NCI-H187 (cell line): ENCODE data around the gene TUBA3E.
"Not testable (repeated sequence)": the region's sequence is repeated elsewhere in the genome, so short reads cannot be mapped to it uniquely, and the experiment has no call there.

ENCODE experiments used
- DNase-seq, 2 experiments: peaks; one replicate each; lab custom pipeline; 2025; lab: John Stamatoyannopoulos, UW

Gene TUBA3E

DNA sequence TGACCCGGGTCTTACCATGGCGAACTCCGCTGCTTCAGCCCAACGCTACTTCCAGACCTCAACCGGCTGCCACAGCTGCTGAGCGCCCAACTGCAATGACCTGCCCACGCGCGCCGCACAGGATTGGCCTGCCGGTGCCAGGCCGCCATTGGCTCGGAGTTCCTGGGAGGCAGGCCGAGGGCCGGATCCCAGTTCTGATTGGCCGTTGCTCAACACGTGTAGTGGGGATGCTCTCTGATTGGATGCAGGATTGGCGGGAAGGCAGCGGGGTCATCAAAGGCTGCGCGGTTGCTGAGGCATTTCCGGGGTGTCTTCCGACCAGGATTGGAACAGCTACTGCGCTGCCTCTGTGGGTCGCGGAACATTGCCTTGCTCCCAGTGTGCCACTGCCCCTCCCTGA, at the start of gene TUBA3E:
TUBA3E (minus strand) TSS at position 97 of the 400 bp plus-strand sequence; CDS start at position 18, 79 bp downstream.
- DNase-seq: no peak

DNA sequence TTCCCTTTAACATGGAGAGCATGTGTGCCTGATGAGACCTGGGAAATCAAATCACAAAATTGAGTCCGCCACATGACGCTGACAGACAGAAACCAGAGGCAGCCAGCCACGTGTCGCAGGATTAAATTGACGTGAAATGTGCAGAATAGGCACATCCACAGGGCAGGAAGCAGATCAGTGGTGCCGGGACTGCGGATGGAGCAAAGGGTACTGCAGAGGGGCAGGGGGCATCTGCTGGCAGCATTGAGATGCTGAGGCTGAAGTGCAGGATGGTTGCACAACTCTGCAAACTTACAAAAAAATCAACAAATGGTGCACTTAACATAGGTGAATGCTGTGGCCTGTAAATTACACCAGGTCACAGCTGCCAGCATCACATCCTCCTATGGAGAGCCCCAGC, 48.2 kb upstream of the TUBA3E start:
- DNase-seq: no peak

DNA sequence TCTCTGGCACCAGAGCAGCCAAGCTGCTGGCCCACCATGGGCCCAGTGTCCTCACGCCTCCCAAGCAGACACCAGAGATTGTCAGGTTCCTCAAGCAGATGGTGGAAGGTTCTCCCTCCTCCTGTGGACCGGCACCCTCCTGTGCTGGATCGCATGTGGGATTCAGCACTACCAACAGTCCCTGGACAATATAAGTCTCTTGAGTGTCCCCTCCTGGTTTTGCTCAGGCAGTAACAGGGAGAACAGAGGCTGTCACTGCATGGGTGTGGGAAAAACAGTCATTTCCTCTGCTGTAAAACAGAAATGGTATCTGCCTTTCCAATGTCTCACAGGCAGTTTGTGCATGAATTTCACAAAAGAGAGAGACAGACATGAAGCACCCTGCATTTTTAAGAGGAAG, 47.7 kb upstream of the TUBA3E start:
- no peak for DNase-seq

DNA sequence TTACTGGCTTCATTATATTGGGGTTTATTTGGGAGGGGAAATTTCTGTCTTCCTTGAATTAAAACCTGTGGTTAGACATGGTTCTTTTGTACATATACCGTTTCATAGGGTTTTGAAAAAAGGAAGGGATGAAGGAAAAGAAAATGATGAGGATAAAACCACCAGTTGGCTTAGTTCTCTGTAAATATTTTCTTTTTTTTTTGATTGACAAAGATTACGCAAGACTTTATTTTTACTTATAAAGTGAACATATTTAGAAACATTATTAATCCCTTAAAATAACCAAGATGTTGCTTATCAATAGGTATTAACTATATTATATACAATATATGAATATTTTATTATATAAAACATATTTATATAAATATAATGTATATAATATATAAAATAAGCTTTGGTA, 45.1 kb upstream of the TUBA3E start:
- no peak for DNase-seq

DNA sequence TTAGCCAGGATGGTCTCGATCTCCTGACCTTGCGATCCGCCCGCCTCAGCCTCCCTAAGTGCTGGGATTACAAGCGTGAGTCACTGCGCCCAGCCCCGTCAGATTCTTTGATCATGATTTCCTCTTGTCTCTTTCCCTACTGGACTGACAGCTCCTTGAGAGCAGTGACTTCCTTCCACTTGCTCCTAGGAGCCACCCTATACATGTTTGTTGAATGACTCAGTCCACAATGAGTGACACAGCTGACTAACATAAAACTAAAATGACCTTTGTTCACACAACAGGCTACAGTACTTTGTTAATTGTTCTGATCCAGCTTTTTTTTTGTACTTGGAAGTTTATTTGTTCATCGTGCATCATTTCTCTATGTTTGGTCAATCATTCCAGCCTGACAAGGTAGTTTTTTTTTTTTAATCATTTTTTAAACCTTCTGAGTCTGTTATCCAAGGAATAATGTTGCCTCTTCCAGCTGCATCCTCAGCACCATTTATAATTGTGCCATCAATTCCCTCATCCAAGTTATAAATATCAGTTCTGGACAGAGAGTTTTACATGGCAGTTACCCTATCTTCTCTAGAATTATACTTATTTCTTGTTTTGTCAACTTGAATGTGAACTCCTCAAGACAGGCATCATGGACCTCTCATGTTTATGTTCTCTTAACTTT, 42.9 kb upstream of the TUBA3E start:
- DNase-seq: no peak

DNA sequence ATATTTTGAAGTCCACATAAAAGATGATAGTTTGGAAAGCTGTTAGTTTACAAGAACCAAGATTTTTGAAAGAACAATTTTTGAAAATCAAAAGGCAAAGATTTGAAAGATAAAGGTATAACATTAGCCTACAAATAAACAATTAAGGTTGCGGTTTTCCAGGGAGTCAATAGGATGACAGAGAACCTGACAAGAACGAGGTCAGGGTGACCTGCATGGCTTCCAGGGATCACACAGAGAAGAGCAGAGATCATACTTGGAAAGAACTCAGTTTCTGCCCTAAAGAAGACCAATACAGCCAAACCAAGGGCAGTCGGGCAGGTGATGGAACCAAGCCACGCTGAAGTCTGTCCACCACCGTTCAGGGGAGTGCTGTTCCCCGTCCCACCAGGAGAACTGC, 41.3 kb upstream of the TUBA3E start:
- DNase-seq: not testable (repeated sequence)

DNA sequence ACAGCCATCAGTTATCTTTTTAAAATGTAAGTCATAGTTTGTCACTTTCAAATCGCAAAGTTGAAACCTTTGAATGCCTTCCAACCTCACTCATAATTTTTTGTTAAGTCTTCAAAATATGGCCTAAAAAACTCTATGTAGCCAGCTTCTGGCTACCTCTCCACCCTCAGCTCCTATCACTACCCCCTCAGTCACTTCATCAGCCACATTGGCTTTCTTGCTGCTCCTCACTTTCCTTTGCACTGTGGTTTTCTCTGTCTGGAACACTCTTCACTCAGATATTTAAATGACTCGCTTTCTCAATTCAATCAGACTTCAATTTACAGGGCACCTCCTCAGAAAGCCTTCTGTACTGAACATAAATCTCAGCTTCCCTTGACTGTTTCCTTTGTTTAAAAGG, 34.8 kb upstream of the TUBA3E start:
- DNase-seq: not testable (repeated sequence)

DNA sequence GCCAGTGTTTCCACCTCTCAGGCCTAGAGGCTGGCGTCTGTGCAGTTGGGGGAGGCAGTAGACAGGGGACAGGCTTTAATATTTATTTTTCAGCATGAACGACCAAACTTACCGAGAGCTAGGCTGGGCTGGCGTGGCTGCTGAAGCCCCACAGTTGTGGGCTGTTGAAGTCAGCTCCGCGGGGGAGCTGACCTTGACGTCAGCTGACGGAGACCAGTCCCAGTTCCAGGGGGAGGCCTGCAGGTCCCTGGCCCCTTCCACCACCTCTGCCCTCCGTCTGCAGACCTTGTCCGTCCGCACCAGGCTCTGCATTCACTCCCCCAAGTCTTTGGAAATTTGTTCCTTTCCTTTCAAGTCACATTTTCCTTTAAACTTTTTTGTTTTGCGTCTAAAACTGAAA, 33.4 kb upstream of the TUBA3E start:
- no peak for DNase-seq

DNA sequence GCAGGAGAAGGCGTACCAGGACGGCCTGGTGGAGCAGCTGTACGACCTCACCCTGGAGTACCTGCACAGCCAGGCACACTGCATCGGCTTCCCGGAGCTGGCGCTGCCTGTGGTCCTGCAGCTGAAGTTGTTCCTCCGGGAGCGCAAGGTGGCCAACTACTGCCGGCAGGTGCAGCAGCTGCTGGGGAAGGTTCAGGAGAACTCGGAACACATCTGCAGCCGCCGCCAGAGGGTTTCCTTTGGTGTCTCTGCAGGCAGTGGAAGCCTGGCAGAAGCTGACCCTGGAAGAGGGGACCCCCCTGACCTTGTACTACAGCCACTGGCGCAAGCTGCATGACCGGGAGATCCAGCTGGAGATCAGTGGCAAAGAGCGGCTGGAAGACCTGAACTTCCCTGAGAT, 32.7 kb upstream of the TUBA3E start:
- not testable (repeated sequence) for DNase-seq

DNA sequence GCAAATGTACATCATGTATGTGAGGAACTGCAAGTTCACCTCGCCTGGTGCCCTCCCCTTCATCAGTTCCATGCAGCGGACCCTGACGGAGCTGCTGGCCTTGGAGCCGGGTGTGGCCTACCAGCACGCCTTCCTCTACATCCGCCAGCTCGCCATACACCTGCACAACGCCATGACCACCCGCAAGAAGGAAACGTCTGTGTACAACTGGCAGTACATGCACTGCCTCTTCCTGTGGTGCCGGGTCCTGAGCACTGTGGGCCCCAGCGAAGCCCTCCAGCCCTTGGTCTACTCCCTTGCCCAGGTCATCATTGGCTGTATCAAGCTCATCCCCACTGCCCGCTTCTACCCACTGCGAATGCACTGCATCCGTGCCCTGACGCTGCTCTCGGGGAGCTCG, 32.1 kb upstream of the TUBA3E start:
- not testable (repeated sequence) for DNase-seq

DNA sequence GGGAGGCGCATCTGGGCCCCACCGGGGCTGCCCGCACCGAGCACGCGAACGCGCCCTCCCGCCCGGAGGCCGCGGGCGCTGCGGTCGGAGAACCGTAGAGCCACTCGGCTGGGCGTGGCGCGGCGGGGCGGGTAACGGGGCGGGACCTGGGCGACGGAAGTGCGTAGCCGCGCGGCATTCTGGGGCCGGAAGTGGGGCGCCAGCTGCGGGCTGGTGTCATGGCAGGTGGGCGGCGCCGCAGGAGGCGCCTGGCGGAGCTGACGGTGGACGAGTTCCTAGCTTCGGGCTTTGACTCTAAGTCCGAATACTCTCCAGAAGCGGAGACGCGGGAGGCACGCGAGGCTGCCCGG, 30.9 kb upstream of the TUBA3E start:
- not testable (repeated sequence) for DNase-seq

DNA sequence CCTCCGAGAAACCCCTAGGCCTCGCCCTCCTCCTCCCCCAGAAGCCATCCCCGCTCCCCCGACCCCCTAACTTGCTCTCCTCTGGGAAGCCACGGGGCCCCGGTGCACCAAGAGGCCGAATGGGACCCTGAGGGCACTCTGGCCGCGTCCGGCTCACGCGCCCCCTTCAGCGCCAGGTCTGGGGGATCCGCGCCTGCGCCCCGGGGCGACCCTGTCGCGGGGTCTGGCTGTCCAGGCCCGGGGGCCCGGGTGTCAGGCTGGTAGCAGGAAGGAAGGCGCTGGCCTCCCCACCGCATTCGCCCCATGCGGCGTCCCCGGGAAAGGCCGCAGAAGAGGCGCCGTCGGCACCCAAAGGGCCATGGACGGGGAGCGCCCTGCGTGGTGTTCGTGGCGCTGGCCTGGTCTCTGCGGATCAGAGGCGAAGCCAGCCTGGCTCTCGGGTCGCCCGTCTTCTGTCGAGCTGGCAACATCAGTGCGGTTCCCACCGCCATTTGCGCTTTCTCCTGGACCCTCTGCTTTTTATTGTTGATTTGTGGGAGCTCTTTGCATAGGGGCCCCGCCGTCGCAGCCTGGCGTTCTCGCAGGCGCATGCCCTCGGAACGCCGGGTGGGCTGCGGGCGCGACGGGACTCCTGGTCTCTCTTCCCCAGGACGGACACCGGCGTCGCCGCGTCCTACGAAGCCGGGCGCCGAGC, 30.4 kb upstream of the TUBA3E start:
- DNase-seq: not testable (repeated sequence)

DNA sequence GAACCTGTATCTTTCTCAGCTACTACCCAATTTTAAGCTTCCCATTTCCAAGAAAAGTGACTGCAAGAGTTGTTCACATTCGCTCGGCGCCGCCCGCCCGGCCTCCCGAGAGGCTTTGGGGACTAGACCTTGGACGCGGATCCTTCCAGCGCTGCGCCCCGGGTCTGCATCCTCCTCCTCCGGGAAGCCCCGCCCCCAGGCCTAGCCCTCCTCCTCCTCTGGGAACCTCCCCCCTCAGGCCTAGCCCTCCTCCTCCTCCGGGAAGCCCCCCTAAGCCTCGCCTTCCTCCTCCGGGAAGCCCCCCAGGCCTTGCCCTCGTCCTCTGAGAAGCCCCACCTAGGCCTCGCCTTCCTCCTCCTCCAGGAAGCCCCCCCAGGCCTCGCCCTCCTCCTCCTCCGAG, 29.8 kb upstream of the TUBA3E start:
- not testable (repeated sequence) for DNase-seq

DNA sequence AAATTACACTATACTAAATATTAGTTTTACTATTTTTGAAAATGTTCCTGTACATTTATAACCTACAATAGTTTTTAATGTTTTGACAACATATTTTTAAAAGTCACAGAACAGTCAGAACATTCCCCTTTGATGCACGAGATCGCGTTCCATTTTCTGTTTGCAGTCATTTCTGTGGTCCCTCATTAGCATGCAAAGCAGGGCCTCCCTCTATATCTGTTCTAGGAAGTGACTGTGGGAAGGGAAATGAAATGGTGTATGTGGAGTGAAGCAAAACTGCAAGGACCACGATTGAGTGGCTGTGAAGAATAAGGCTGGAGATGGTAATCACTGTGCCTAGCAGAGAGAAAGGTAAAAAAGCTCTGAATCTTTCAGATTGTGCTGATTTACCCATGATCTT, 24.3 kb upstream of the TUBA3E start:
- DNase-seq: not testable (repeated sequence)

DNA sequence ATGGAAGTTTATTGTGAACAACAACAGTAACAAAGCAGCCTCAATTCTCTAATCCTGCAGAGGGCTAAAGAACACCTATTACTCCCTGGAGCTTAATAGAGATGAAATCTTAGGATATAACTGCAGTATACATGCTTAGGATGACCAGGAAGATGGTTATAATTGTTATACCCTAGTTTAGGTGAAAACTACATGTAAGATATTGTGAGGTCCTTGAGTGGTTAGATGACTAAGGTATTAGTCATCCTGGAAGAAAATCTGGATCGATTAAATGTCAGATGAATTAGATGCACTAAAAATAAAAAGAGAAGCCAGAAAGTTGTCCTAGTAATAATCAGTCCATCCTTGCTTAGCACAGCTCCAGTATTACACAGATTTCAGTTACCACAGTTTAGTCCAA, 22.3 kb upstream of the TUBA3E start:
- DNase-seq: not testable (repeated sequence)

DNA sequence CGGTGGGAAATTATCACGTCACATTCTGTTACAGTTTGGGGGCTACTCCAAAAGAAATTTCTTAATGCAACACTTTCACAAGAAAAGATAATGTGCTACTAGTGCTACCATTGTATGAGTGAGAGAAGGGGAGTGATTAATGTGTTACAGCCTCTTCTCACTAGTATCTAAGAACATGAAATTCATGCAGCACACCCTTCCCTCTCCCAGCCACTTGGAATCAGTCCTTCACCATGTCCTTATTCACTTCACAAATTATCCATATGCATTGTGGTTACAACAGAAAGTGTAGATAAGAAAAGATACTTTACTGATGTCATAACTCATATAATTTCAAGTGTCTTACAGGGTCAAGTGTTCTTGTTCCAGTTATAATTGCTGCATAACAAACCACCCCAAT, 20.9 kb upstream of the TUBA3E start:
- not testable (repeated sequence) for DNase-seq

DNA sequence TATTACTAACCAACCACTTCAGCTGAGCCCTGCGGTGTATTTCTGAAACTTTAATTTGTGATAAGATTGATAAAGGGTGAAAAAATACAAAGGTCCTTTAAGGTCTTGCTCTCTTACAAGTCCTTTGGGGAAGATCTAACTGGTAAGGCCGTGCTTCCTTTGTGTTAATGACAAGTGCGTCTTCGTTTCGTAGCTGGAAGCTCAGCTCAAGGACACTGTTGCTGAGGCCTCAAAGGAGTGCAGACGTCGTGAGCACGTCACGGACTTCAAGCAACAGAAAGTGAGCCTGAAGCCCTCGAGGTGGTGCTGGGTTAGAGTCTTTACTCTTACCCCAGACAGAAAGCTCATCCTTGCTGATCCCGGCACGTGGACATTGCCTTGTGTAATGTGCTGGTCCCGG, 8.8 kb upstream of the TUBA3E start:
- DNase-seq: not testable (repeated sequence)

DNA sequence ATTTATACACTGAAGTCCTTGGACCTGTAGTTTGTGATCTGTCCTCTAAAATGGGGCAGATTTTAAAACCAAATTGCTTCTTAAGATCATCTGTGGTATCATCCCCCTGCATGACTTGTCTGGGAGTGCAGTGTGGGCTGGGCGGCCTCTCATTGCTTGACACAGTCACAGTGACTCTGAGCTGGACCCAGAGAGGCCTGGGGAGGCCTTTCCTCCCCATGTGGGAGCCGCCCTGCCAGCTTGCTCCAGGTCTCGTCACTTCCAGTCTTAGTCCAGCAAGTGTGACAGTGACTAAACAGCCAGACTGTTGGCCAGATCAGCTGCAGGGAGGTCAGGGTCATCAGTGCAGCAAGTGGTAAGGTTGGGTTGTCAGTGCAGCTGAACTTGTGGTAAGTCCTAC, 4.9 kb upstream of the TUBA3E start:
- not testable (repeated sequence) for DNase-seq

DNA sequence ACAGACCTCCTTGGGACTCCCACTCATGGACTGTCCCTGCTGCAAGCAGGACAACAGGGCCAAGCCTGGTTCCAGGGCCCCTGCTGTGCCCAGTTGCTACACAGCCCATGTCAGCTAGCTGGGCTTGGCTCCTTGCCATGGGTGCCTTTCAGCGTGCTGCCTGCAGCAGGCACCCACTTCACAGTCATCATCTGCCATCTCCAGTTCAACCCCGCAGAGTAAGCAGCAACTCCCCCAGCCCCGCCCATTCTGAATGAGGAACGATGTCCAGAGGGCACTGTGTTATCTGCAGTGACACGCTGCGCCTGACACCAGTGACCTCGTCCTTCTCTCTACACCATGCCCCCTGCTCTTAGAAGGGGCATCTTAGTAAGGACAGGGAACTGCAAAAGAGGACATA, 4.3 kb upstream of the TUBA3E start:
- DNase-seq: not testable (repeated sequence)

DNA sequence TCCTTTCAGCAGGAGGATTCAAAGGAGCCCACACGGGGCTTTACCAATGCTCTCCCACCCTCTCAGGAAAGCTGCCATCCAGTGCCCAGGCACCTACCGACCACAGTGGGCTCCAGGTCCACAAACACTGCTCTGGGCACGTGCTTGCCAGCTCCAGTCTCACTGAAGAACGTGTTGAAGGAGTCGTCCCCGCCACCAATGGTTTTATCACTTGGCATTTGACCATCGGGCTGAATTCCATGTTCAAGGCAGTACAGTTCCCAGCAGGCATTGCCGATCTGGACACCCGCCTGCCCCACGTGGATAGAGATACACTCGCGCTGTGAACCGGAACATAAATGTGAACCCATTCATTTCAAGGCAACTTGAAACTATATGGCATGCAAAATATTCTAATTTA, 2.2 kb downstream of the TUBA3E start:
- DNase-seq: not testable (repeated sequence)

DNA sequence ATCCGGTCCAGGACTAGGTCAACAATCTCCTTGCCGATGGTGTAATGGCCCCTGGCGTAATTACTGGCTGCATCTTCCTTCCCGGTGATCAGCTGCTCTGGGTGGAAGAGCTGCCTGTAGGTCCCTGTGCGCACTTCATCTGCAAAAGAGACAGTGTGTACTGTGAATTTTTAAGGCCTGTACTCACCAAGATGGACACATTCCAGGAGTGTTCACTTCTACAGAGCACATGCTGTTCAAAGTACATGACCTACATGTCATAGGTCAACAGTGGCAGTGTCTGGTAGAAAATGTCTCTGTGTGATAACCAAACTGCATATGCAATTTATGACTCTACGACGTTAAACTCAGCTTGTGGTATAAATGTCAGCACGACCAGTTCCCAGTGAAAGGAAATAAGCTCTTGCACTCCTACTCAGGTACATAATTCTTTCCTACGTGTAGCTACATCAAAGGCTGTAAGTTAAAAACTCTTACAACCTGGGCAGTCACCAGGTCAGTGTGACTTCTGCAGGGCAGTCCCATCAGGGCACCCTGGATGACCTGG, 3.1 kb downstream of the TUBA3E start:
- not testable (repeated sequence) for DNase-seq

DNA sequence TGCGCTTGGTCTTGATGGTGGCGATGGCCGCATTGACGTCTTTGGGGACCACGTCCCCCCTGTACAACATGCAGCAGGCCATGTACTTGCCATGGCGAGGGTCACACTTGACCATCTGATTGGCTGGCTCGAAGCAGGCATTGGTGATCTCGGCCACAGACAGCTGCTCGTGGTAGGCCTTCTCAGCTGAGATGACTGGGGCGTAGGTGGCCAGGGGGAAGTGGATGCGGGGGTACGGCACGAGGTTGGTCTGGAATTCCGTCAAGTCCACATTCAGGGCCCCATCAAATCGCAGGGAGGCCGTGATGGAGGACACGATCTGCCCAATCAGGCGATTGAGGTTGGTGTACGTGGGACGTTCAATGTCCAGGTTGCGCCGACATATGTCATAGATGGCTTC, 4.4 kb downstream of the TUBA3E start:
- DNase-seq: not testable (repeated sequence)

DNA sequence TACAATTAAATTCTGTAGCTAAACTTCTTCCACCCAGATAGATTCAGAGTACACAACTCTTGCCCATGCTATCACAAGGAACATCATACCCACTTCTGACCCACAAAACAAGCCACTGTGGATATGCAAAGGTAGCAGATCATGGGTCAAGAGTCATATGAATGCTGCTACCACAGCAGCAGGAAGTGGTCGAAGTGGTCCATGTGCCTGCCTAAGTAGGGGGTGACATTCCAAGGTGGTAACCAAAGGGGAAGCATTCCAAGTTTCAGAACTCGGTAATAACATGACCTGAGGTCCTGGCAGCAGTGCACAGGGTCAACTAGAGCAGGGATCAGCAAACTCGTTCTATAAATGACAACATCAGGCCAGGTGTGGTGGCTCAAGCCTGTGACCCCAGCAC, 5.8 kb downstream of the TUBA3E start:
- not testable (repeated sequence) for DNase-seq
